Fibroblast of lung (primary cell): ENCODE data around the gene TMEM43.

Source experiments
- CTCF ChIP-seq, 2 donors: IDR thresholded peaks in 1 of 2; conservative IDR thresholded peaks in 1 of 2; 1 replicate in 1 of 2; 2 replicates in 1 of 2; pipeline ENCODE4 v1.5.1; 2011 to 2012; ENCODE audit warnings: low read length in 2 of 2, control low read depth in 1 of 2, inconsistent platforms in 1 of 2, low read depth in 1 of 2, mild to moderate bottlenecking in 1 of 2
- EZH2 ChIP-seq: IDR thresholded peaks from 2 replicates; pipeline ENCODE4 v1.5.1; 2012; ENCODE audit warnings: low read length, control low read depth, mild to moderate bottlenecking; ENCODE audit errors: missing control alignments

GRCh38 chr3:14110699-14111098 lies 14.2 kb upstream of the TMEM43 start:
- TF ChIP-seq CTCF (conservative IDR thresholded peaks at IDR 0.05 in 1 of 2, IDR thresholded peaks at IDR 0.05 in 1 of 2; ENCODE audit: low read depth in 1 of 2, low read length in 2 of 2) = no peak
- no peak for TF ChIP-seq EZH2
